Peyer's patch (tissue), 4 donors: ENCODE measurements around the gene RPTOR. TPM values are rescaled to one million over a fixed set of nuclear protein-coding genes. Genes with fewer than 3 reads are reported as not detected.
A peak's percentile ranks its signal among the peaks of the same experiment; 100 is the strongest.

Experiments
- DNase-seq, 3 donors: peaks; one replicate each; pipeline ENCODE4 v3.0.0-alpha.2; 2017 to 2019
- H3K27ac ChIP-seq, 4 donors: fragments of 200-600 bp; sonication (generic); one replicate each; pipeline ENCODE4 v1.5.1; 2016 to 2019
- H3K27me3 ChIP-seq, 2 donors: fragments of 200-600 bp; sonication (generic); one replicate each; pipeline ENCODE4 v1.5.1; 2019
- H3K36me3 ChIP-seq, 3 donors: fragments of 200-600 bp; sonication (generic); one replicate each; pipeline ENCODE4 v1.5.1; 2016 to 2019
- H3K4me1 ChIP-seq, 4 donors: fragments of 200-600 bp; sonication (generic); one replicate each; pipeline ENCODE4 v1.5.1; 2016 to 2019
- H3K4me3 ChIP-seq, 4 donors: fragments of 200-600 bp; sonication (generic); 1 replicate in 3 of 4; 2 replicates in 1 of 4; pipeline ENCODE4 v1.5.1; 2016 to 2019; ENCODE audit warnings: mild to moderate bottlenecking in 1 of 4
- H3K9me3 ChIP-seq, 4 donors: fragments of 200-600 bp; sonication (generic); one replicate each; pipeline ENCODE4 v1.5.1; 2016 to 2019; ENCODE audit warnings: mild to moderate bottlenecking in 1 of 4
- POLR2A ChIP-seq, 2 donors: fragments of 450-650 bp; IDR thresholded peaks; one replicate each; pipeline ENCODE4 v1.5.1; 2017; ENCODE audit warnings: antibody characterized with exemption in 2 of 2, mild to moderate bottlenecking in 2 of 2, moderate library complexity in 2 of 2
- total RNA-seq, 4 donors: library from RNA; depleted of rRNA; stranded (reverse); fragments of >200 nt; gene quantifications; one replicate each; pipeline ENCODE4 v1.1.0, GENCODE V29; 2016
- TF ChIP-seq, protein P1 (sequence below), 6 experiments: fragments of 450-650 bp in 4 of 6; fragments of 200-600 bp in 2 of 6; sonication (generic) in 1 of 6; IDR thresholded peaks; one replicate each; pipeline ENCODE4 v1.5.1; 2017 to 2019; ENCODE audit warnings: antibody characterized with exemption in 6 of 6, mild to moderate bottlenecking in 3 of 6, moderate library complexity in 1 of 6

The RPTOR gene
- total RNA-seq, 4 donors from 2014 or later, result 42.4 to 73.6 (median 64.2) TPM

DNA sequence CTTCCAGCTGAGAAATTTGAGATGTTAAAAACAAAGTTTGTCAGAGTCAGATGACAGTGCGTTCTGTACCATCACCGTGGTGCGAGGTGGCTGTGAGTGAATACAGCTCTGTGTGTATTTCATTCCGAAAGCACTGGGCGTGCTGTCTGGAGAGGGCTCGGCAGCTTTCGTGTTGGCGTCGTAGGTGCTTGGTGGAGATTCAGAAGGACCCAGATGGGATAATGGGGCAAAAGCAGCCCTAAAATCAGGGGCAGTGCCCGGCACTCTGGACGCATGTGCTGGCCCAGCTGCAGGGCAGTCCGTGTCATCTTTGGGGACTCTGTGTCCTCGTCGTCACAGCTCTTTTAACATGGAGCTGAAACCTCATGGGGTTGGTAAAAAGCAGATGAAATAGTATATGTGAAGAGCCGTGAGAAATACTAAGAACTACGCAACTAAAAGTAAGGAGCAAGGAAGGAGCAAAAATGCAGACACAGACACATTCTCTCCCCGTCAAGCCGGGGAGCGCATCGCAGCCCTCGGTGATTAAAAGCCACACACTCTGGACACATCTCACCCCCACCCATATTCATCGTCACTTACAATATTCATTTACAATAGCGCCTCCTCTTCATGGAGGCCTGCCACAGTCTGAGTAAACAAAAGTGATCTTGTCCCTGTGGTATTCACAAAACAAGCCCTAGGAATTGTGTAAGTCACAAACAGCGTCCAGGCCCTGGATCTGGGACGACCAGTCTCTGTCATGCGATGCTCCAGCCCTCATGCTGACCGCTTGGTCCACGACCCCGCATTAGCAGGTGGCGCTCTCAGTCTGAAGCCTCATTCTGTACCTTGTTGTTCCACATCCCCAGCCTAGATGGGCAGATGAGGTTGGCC, 206.7 kb downstream of the RPTOR start:
- TF ChIP-seq POLR2A (IDR thresholded peaks at IDR 0.05), result no peak
- TF ChIP-seq, protein P1, sequence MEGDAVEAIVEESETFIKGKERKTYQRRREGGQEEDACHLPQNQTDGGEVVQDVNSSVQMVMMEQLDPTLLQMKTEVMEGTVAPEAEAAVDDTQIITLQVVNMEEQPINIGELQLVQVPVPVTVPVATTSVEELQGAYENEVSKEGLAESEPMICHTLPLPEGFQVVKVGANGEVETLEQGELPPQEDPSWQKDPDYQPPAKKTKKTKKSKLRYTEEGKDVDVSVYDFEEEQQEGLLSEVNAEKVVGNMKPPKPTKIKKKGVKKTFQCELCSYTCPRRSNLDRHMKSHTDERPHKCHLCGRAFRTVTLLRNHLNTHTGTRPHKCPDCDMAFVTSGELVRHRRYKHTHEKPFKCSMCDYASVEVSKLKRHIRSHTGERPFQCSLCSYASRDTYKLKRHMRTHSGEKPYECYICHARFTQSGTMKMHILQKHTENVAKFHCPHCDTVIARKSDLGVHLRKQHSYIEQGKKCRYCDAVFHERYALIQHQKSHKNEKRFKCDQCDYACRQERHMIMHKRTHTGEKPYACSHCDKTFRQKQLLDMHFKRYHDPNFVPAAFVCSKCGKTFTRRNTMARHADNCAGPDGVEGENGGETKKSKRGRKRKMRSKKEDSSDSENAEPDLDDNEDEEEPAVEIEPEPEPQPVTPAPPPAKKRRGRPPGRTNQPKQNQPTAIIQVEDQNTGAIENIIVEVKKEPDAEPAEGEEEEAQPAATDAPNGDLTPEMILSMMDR (IDR thresholded peaks at IDR 0.05), result no peak
- H3K27ac ChIP-seq, result peak overlapping the region in 3 of 4 donors; percentile 21 to 72 (median 51)
- peaks cover 0 to 8% (median 0%) of the 10 kb centered on the region in 4 donors for H3K4me1 ChIP-seq
- H3K9me3 ChIP-seq, result no peaks in the 10 kb centered on the region
- peak in 1 of 3 donors; percentile 59 for DNase-seq
- no peaks in the 10 kb centered on the region for H3K27me3 ChIP-seq
- peaks cover 0 to 11% (median 0%) of the 10 kb centered on the region in 3 donors for H3K36me3 ChIP-seq
- H3K4me3 ChIP-seq, result peak overlapping the region in 1 of 4 donors; percentile 7

DNA sequence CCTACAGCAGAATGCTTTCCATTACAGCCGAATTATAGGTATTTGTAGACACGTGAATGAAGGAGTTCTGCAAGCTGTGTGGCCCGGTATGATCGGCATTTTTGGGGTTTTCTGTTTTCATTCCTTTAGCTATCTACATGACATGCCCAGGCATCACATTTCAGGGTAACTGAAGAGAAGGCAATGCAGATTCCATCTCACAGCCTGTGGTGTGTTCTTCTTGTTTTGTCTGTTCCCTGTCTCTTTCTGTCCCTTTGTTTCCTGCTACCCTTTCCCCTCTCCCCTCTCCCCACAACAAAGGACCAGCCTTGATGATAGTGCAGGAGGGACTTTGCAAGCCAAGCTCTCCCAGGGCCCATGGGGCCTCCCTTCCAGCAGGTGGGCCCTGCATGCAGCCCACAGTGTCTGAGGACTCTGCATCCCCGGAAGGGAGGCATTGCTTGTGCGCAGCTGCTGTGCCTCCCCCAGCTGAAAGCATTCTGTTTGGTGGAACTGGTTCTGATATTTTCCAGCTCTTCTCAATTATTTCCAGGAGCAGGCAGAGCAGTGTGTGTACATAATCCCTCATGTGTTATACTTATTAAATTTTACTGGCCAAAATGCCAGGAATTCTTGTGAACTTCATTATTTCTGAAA, 207.4 kb downstream of the RPTOR start:
- Histone ChIP-seq H3K36me3 (peaks cover 0 to 11% (median 0%) of the 10 kb centered on the region in 3 donors), H3K4me1 (peaks cover 0 to 8% (median 0%) of the 10 kb centered on the region in 4 donors), H3K27ac (peak overlapping the region in 3 of 4 donors; percentile 21 to 72 (median 51)), H3K9me3 (no peaks in the 10 kb centered on the region), H3K27me3 (no peaks in the 10 kb centered on the region), H3K4me3 (no peak overlapping the region)
- no peak for DNase-seq
- TF ChIP-seq, protein P1 (IDR thresholded peaks at IDR 0.05), result no peak
- TF ChIP-seq POLR2A (IDR thresholded peaks at IDR 0.05), result no peak

DNA sequence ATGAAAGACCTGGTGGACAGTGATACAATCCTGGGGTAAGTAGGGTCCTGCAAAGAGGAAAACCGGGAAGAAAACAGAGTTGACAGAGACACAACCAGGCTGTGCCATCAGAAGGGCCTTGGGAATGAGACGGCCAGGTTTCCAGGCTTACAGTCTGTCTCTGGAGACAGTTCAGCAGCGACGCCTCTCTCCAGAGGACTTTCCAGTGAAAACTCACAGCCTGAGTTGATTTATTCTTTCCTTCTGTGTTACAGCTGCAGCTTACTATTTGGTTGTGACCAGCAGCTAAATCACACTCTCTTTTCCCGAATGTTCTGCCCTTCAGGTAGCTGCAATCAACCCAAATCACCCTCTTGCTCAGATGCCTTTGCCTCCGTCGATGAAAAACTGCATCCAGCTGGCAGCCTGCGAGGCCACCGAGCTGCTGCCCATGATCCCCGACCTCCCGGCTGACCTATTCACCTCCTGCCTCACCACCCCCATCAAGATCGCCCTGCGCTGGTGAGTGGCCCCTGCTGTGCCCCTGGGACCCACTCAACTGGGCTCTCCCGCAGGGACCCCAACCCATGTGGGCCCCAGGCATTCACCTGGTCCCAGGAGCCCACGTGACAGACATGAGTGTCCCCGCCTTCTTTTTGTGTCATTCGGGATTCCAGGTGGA, 209.2 kb downstream of the RPTOR start:
- no peak overlapping the region for H3K27ac ChIP-seq
- DNase-seq, result no peak
- H3K27me3 ChIP-seq, result no peaks in the 10 kb centered on the region
- no peak for TF ChIP-seq POLR2A (IDR thresholded peaks at IDR 0.05)
- TF ChIP-seq, protein P1 (IDR thresholded peaks at IDR 0.05), result no peak
- H3K9me3 ChIP-seq, result no peaks in the 10 kb centered on the region
- peaks cover 0 to 11% (median 0%) of the 10 kb centered on the region in 3 donors for H3K36me3 ChIP-seq
- peaks cover 0 to 8% (median 0%) of the 10 kb centered on the region in 4 donors for H3K4me1 ChIP-seq
- H3K4me3 ChIP-seq, result no peak overlapping the region

DNA sequence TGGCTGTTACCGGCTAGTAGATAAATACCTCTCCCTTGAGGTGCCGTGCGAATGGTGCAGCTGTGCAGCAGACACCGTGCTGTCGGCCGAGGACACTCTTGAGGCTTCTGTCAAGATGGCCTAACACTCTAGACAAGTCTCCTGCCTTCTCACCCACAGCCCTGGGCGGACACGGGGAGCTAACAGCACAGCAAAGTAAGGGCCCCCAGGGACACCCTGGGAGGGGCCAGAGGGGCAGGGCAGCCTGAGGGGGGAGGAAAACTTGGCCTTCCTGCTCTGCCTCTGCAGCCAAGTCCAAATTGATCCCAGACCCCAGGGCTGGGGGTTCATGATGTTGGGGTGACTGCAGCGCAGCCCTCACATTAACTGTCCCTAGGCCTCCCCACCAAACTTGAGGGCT, 210.2 kb downstream of the RPTOR start:
- Histone ChIP-seq H3K27ac (no peak overlapping the region), H3K4me3 (no peak overlapping the region), H3K36me3 (peaks cover 0 to 11% (median 0%) of the 10 kb centered on the region in 3 donors), H3K9me3 (no peaks in the 10 kb centered on the region), H3K27me3 (no peaks in the 10 kb centered on the region), H3K4me1 (peaks cover 0 to 14% (median 3%) of the 10 kb centered on the region in 4 donors)
- DNase-seq, result no peak
- TF ChIP-seq, protein P1 (IDR thresholded peaks at IDR 0.05), result no peak
- no peak for TF ChIP-seq POLR2A (IDR thresholded peaks at IDR 0.05)

DNA sequence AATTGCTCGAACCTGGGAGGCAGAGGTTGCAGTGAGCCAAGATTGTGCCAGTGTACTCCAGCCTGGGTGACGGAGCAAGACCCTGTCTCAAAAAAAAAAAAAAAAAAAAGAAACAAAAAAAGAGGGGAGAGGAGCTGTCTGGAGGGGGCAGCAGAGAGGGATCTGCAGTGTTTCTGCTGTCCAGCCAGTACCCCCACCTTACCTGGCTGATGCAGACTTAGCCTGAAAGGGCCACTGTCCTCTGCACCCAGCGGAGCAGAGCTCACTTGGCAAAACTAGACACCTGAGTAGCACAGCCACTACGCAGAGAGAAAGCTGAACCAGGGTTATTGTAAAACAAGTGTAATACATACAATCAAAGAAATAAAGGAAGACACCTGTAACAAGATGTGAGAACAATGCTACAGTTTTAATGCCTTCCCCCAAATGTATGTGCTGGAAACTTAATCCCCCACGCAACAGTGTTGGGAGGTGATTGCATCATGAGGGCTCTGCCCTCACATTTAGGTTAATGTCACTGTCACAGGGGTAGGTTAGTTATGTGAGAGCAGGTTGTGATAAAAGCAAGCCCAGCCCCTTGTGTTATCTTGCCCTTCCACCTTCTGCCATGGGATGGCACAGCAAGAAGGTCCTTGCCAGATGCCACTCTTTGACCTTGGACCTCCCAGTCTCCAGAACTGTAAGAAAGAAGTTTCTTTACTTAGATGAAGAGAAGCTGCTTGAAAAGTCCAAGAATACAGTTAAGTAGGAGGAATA, 211.2 kb downstream of the RPTOR start:
- no peak for DNase-seq
- no peaks in the 10 kb centered on the region for H3K27me3 ChIP-seq
- peaks cover 0 to 11% (median 0%) of the 10 kb centered on the region in 3 donors for H3K36me3 ChIP-seq
- TF ChIP-seq, protein P1 (IDR thresholded peaks at IDR 0.05), result no peak
- no peak for TF ChIP-seq POLR2A (IDR thresholded peaks at IDR 0.05)
- peaks cover 0 to 18% (median 8%) of the 10 kb centered on the region in 4 donors for H3K4me1 ChIP-seq
- no peak overlapping the region for H3K4me3 ChIP-seq
- H3K27ac ChIP-seq, result no peak overlapping the region
- H3K9me3 ChIP-seq, result no peaks in the 10 kb centered on the region
